Measurements from ENCODE around the gene C1orf141.

- TF ChIP-seq ZNF274 (IDR thresholded peaks at IDR 0.05; ENCODE audit: low read depth, low read length) (no peak), YY1 (IDR thresholded peaks at IDR 0.05; ENCODE audit: insufficient read depth, insufficient read length) (no peak)
Observed at GRCh38 chr1:67077593-67077992, 57.2 kb downstream of the C1orf141 start.

Measured in NT2/D1 (cell line).